OCI-LY1 (cell line): ENCODE data around the gene C16orf54.

Experiments
- CTCF ChIP-seq: fragments of 200-600 bp; sonication (generic), shearing (Covaris generic); IDR thresholded peaks from 2 replicates; pipeline ENCODE4 v1.5.1; 2017; ENCODE audit warnings: mild to moderate bottlenecking, antibody characterized with exemption, low read length, moderate library complexity, mixed read lengths
- EZH2 ChIP-seq: fragments of 200-600 bp; sonication (generic), shearing (Covaris generic); IDR thresholded peaks from 2 replicates; pipeline ENCODE4 v1.8.0; 2017; ENCODE audit warnings: borderline replicate concordance, mixed run types, mild to moderate bottlenecking, antibody characterized with exemption, low read length, moderate library complexity, mixed read lengths

GRCh38 chr16:29719063-29719462 lies 26.7 kb downstream of the C16orf54 start:
- no peak for TF ChIP-seq CTCF
- no peak for TF ChIP-seq EZH2
